ENCODE data around the gene SOBP. TPM values are rescaled to one million over a fixed set of nuclear protein-coding genes. Genes with fewer than 3 reads are reported as not detected.

The SOBP gene
- total RNA-seq, 4 donors from 2014 or later, result 0.15 to 3.8 (median 1.6) TPM

DNA sequence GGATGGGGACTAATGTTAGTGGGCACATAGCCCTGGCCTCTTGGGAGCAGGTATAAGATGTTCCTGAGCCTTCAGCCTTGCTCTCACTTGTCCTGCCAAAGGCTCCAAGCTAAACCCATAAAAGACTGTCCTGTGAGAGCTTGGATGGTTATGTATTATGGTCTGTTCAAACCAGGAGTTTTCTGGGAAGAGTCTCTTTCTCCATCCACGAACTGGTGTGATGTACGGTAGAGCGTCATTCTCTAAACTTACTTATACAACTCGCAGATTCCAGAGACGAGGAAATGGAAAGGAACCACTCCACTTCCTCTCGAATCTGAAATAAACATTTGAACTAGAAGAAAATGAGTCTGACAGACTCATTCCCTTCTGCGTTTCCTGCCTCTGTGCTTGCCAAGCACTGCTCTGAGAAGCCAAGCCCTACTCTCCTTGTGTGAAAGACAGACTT is 5.3 kb downstream of the SOBP start:
- H3K4me1 ChIP-seq, result peaks cover 8 to 53% (median 13%) of the 10 kb centered on the region in 3 donors
- no peaks in the 10 kb centered on the region for H3K36me3 ChIP-seq
- H3K27me3 ChIP-seq, result peaks cover 0 to 36% (median 0%) of the 10 kb centered on the region in 4 donors
- no peak for TF ChIP-seq POLR2A (IDR thresholded peaks at IDR 0.05)
- TF ChIP-seq, protein P1, sequence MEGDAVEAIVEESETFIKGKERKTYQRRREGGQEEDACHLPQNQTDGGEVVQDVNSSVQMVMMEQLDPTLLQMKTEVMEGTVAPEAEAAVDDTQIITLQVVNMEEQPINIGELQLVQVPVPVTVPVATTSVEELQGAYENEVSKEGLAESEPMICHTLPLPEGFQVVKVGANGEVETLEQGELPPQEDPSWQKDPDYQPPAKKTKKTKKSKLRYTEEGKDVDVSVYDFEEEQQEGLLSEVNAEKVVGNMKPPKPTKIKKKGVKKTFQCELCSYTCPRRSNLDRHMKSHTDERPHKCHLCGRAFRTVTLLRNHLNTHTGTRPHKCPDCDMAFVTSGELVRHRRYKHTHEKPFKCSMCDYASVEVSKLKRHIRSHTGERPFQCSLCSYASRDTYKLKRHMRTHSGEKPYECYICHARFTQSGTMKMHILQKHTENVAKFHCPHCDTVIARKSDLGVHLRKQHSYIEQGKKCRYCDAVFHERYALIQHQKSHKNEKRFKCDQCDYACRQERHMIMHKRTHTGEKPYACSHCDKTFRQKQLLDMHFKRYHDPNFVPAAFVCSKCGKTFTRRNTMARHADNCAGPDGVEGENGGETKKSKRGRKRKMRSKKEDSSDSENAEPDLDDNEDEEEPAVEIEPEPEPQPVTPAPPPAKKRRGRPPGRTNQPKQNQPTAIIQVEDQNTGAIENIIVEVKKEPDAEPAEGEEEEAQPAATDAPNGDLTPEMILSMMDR (IDR thresholded peaks at IDR 0.05), result no peak
- H3K27ac ChIP-seq, result peak overlapping the region in 3 of 4 donors; percentile 63 to 72 (median 65)
- intact Hi-C loops (cut with DNase I), result no loop called here
- peak overlapping the region in 1 of 4 donors; percentile 17 for H3K4me3 ChIP-seq
- H3K9me3 ChIP-seq, result no peaks in the 10 kb centered on the region
- DNase-seq, result no peak
- WGBS, 2 donors, result 43 to 54% methylated on average over 7 of the region's 7 CpGs

DNA sequence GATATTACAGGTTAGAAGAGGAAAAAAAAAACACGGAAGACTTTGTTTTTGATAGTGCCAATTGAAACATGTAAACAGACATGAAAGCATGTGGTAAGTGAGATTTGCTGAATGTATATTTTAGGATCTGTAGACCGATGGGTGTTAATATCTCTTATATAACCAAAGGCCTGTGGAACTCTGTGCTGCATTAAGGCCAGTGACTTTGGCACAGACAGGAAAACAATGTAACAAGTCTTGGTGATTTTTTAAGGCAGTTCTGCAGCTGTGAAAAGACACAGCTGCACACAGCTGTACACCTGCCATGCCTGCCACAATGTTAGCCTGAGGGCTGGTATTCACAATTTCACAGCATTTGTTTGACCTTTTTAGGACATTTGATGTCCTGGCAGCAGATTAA is 6.1 kb downstream of the SOBP start:
- Histone ChIP-seq H3K27me3 (peaks cover 0 to 28% (median 0%) of the 10 kb centered on the region in 4 donors), H3K4me1 (peaks cover 3 to 46% (median 7%) of the 10 kb centered on the region in 3 donors), H3K36me3 (no peaks in the 10 kb centered on the region), H3K27ac (peak overlapping the region in 3 of 4 donors; percentile 63 to 72 (median 66)), H3K4me3 (no peak overlapping the region), H3K9me3 (no peaks in the 10 kb centered on the region)
- intact Hi-C loops (cut with DNase I), result no loop called here
- TF ChIP-seq POLR2A (IDR thresholded peaks at IDR 0.05), result no peak
- TF ChIP-seq, protein P1 (IDR thresholded peaks at IDR 0.05), result no peak
- 46 to 73% methylated on average over 2 of the region's 2 CpGs for WGBS, 2 donors
- no peak for DNase-seq

DNA sequence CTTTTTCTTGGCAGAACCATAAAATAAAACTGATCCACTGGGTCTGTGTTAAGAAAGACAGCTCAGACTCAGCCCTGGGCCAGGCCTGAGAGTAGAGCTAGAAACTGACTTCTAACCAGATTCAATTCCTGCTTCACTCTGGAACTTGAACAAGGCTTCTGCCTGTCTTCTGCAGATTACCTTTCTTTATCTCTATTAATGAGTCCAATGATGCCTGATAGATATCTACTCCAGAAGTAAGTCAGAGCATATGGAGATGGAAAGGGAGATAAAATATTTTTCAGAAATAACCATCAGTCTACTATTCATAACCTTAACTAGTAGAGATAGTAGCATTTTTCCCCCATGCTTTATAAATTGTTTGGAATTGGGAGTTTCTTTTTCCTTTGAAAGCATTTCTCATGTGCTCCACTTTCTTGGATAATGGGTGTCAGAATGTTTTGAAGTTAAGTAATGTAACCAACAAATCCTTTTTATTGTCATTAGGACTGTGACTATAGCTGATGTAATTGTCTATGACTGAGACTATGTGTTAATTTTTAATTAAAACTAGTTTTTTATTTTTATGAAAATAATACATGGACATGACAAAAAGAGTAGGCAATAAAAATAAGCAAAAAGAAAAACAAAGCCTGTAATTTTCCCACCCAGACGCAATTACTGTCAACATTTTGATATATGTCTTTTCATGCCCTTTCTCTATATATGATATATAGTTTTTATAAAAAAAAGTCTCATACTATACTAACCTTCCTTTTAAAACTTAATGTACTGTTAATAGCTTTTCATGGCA is 7.2 kb downstream of the SOBP start:
- intact Hi-C loops (cut with DNase I), result no loop called here
- 95 to 97% methylated on average over 1 of the region's 1 CpG for WGBS, 2 donors
- H3K4me3 ChIP-seq, result no peak overlapping the region

DNA sequence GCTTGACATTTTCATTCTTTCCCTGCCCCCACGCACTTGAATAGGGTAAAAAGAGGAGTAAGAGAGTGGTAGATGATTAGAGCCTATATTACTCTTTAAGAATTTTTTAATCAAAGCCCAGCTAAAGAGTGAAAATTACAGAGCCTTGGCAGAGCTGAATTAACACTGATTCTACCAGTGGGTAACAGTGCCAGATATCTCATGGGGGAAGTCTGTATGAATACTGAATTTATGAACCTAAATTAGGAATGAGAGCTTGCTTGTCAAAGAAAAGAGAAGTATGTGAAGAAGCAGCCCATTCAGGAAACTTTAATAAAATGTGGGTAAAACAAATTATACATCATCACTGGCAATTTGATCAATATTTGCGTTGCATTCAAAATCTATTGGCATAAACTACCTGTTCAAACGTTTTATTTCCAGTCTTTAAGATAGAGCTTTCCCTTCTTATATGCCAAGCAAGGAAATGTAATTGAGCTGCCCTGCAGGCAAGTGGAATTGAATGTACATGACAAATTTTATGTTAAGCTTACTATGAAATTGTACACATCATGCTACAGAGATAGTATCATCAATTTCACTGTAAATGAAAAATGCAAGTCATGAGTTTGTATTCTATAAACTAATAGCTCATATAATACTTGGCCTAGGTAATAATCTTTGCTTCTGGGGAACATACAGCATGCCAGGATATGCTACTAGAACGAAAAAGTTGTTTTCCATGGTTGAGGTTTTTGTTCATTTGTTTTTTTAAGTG is 14.5 kb downstream of the SOBP start:
- Histone ChIP-seq H3K9me3 (no peaks in the 10 kb centered on the region), H3K27ac (no peak overlapping the region), H3K4me3 (no peak overlapping the region), H3K4me1 (peaks cover 0 to 2% (median 0%) of the 10 kb centered on the region in 3 donors), H3K36me3 (no peaks in the 10 kb centered on the region), H3K27me3 (peaks cover 0 to 4% (median 0%) of the 10 kb centered on the region in 4 donors)
- DNase-seq, result no peak
- TF ChIP-seq, protein P1 (IDR thresholded peaks at IDR 0.05), result no peak
- TF ChIP-seq POLR2A (IDR thresholded peaks at IDR 0.05), result no peak
- WGBS, 2 donors, result 67 to 68% methylated on average over 4 of the region's 4 CpGs
- intact Hi-C loops (cut with DNase I), result no loop called here

More for the DNA sequence above, 7.2 kb downstream of the SOBP start:
- Histone ChIP-seq H3K4me1 (peaks cover 0 to 34% (median 3%) of the 10 kb centered on the region in 3 donors), H3K9me3 (no peaks in the 10 kb centered on the region), H3K36me3 (no peaks in the 10 kb centered on the region), H3K27me3 (peaks cover 0 to 17% (median 0%) of the 10 kb centered on the region in 4 donors), H3K27ac (peak overlapping the region in 3 of 4 donors; percentile 37 to 72 (median 63))
- no peak for TF ChIP-seq POLR2A (IDR thresholded peaks at IDR 0.05)
- TF ChIP-seq, protein P1 (IDR thresholded peaks at IDR 0.05), result no peak
- DNase-seq, result no peak

DNA sequence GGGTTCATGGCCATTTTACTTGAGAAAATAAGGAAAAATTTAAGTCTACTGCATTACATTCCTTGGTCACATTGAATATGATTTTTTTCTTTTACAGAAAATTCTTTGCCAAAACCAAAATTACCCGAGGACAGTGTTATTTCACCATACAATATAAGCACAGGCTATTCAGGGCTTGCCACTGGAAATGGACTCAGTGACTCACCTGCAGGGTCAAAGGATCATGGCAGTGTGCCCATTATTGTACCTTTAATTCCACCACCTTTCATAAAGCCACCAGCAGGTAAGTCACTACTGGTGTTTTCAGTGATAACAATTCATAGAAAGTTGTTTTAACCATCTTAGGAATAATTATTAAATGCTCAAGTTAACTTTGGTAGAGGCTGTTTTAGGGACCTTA is 16.2 kb downstream of the SOBP start:
- Histone ChIP-seq H3K4me1 (peaks cover 0 to 5% (median 0%) of the 10 kb centered on the region in 3 donors), H3K9me3 (no peaks in the 10 kb centered on the region), H3K4me3 (no peak overlapping the region), H3K27me3 (peaks cover 0 to 4% (median 0%) of the 10 kb centered on the region in 4 donors), H3K36me3 (no peaks in the 10 kb centered on the region), H3K27ac (no peak overlapping the region)
- 46 to 80% methylated on average over 1 of the region's 1 CpG for WGBS, 2 donors
- TF ChIP-seq, protein P1 (IDR thresholded peaks at IDR 0.05), result no peak
- TF ChIP-seq POLR2A (IDR thresholded peaks at IDR 0.05), result no peak
- intact Hi-C loops (cut with DNase I), result no loop called here
- no peak for DNase-seq

Measured in esophagus squamous epithelium (tissue), 5 donors.